Measurements from ENCODE around the gene ITIH1. TPM values are rescaled to one million over a fixed set of nuclear protein-coding genes. Genes with fewer than 3 reads are reported as not detected.

ITIH1 gene
- total RNA-seq, 1 experiment from 2014 or later: 0.26 TPM

- TF ChIP-seq, protein P1, sequence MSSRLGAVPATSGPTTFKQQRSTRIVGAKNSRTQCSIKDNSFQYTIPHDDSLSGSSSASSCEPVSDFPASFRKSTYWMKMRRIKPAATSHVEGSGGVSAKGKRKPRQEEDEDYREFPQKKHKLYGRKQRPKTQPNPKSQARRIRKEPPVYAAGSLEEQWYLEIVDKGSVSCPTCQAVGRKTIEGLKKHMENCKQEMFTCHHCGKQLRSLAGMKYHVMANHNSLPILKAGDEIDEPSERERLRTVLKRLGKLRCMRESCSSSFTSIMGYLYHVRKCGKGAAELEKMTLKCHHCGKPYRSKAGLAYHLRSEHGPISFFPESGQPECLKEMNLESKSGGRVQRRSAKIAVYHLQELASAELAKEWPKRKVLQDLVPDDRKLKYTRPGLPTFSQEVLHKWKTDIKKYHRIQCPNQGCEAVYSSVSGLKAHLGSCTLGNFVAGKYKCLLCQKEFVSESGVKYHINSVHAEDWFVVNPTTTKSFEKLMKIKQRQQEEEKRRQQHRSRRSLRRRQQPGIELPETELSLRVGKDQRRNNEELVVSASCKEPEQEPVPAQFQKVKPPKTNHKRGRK (CRISPR knock-in tag; IDR thresholded peaks at IDR 0.05; ENCODE audit: borderline replicate concordance): no peak
Measured at GRCh38 chr3:52841211-52841980, 64.0 kb downstream of the ITIH1 start (continued).

Other genes starting within 250 kb of the ITIH1 start
- 377 to 430 TPM (median 417 TPM) in 3 replicates for gene NT5DC2, start 243.7 kb upstream of the ITIH1 start, total RNA-seq (2021)
- 30.0 to 37.8 TPM (median 36.4 TPM) in 3 replicates for gene UQCC5, start 241.0 kb upstream of the ITIH1 start, total RNA-seq (2021)
- 44.3 to 48.8 TPM (median 48.8 TPM) in 3 replicates for gene PBRM1, start 91.7 kb upstream of the ITIH1 start, total RNA-seq (2021)
- 131 to 180 TPM (median 133 TPM) in 3 replicates for gene GNL3, start 91.6 kb upstream of the ITIH1 start, total RNA-seq (2021)
- 41.2 to 46.0 TPM (median 43.8 TPM) in 3 replicates for gene GLT8D1, start 71.8 kb upstream of the ITIH1 start, total RNA-seq (2021)
- 92.5 to 101 TPM (median 98.5 TPM) in 3 replicates for gene SPCS1, start 71.5 kb upstream of the ITIH1 start, total RNA-seq (2021)
- gene NEK4, start 6.7 kb upstream of the ITIH1 start, total RNA-seq (2021): 30.3 to 31.4 TPM (median 31.2 TPM) in 3 replicates
- gene ITIH3, start 17.2 kb downstream of the ITIH1 start, total RNA-seq (2021): 0.23 to 0.37 TPM (median 0.25 TPM) in 3 replicates
- 2.4 to 6.2 TPM (median 3.9 TPM) in 3 replicates for gene ITIH4, start 53.1 kb downstream of the ITIH1 start, total RNA-seq (2021)
- 2.7 to 4.2 TPM (median 3.3 TPM) in 3 replicates for gene MUSTN1, start 57.4 kb downstream of the ITIH1 start, total RNA-seq (2021)
- gene STIMATE, start 119.9 kb downstream of the ITIH1 start, total RNA-seq (2021): 27.1 to 35.5 TPM (median 28.4 TPM) in 3 replicates

Data from WTC11 (cell line).